ENCODE measurements around the gene CPTP. TPM values are rescaled to one million over a fixed set of nuclear protein-coding genes. Genes with fewer than 3 reads are reported as not detected.
A peak's percentile ranks its signal among the peaks of the same experiment; 100 is the strongest.

The CPTP gene
- total RNA-seq, 1 donor from 2014 or later = 20.4 TPM

DNA sequence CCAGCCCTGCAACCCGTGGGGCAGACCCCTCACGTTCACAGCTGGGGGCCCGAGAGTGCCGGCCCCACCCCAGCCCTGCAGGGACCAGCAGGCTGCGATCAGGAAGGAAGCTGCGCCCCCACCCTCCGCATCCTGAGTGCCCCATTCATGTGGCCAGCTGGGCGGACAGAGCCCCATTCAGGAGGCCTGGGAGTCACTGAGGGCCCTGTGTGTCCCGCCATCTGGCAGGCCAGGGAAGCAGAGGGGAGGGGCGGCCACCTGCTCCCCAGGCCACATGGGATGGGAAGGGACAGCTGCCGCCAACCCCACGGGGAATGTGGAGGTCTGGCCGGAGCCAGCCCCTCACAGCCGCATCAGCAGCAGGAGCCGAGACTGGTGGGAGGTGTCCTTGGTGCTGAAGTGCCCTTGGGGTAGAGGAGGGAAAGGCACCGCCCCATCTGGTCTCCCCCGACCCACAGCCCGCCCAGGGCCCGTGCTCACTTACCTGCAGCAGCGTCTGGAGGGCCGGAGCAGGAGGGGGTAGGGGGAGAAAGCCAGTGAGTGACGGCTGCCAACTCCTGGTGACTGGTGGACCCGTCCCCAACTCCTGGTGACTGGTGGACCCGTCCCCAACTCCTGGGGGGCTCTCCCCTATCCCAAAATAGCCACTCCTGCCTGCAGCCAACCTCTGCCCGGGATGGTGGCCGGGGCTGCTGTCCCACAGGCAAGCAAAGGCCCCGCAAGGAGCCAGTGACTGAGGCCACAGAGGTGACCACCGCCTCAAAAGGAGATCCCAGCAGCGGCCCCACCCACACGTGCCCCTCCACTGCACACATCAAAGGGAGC is 25.5 kb upstream of the CPTP start:
- Histone ChIP-seq H3K36me3 (peaks cover 21% of the 10 kb centered on the region), H3K27ac (no peak overlapping the region), H3K27me3 (ENCODE audit: low read depth) (no peaks in the 10 kb centered on the region), H3K4me3 (no peak overlapping the region), H3K9me3 (no peaks in the 10 kb centered on the region), H3K4me1 (peaks cover 3% of the 10 kb centered on the region)
- ATAC-seq (no peak), DNase-seq (no peak)
- intact Hi-C loops (cut with DNase I) = no loop called here
- no peak for TF ChIP-seq CTCF (IDR thresholded peaks at IDR 0.05)

- no peak for ATAC-seq
- H3K27ac ChIP-seq = no peak overlapping the region
- TF ChIP-seq CTCF (IDR thresholded peaks at IDR 0.05) = no peak
- no peaks in the 10 kb centered on the region for H3K27me3 ChIP-seq (ENCODE audit: low read depth)
- peaks cover 11% of the 10 kb centered on the region for H3K4me1 ChIP-seq
- no peak overlapping the region for H3K4me3 ChIP-seq
- H3K9me3 ChIP-seq = no peaks in the 10 kb centered on the region
- no peak for DNase-seq
- H3K36me3 ChIP-seq = peaks cover 20% of the 10 kb centered on the region
- intact Hi-C loops (cut with DNase I) = no loop called here
Measured at GRCh38 chr1:1299686-1300351, 24.8 kb upstream of the CPTP start.

GRCh38 chr1:1300352-1300739 is 24.3 kb upstream of the CPTP start:
- DNase-seq (no peak), ATAC-seq (no peak)
- H3K36me3 ChIP-seq = peaks cover 15% of the 10 kb centered on the region
- H3K4me1 ChIP-seq = peaks cover 16% of the 10 kb centered on the region
- no peak overlapping the region for H3K4me3 ChIP-seq
- H3K27me3 ChIP-seq (ENCODE audit: low read depth) = no peaks in the 10 kb centered on the region
- no peak for TF ChIP-seq CTCF (IDR thresholded peaks at IDR 0.05)
- intact Hi-C loops (cut with DNase I) = no loop called here
- H3K9me3 ChIP-seq = no peaks in the 10 kb centered on the region
- H3K27ac ChIP-seq = no peak overlapping the region

GRCh38 chr1:1302006-1302430 is 22.6 kb upstream of the CPTP start:
- ATAC-seq = no peak
- H3K4me3 ChIP-seq = no peak overlapping the region
- no peak overlapping the region for H3K27ac ChIP-seq
- peak; percentile 39 for TF ChIP-seq CTCF (IDR thresholded peaks at IDR 0.05)
- H3K9me3 ChIP-seq = no peaks in the 10 kb centered on the region
- peaks cover 7% of the 10 kb centered on the region for H3K36me3 ChIP-seq
- no peaks in the 10 kb centered on the region for H3K27me3 ChIP-seq (ENCODE audit: low read depth)
- peaks cover 33% of the 10 kb centered on the region for H3K4me1 ChIP-seq
- intact Hi-C loops (cut with DNase I) = no loop called here
- DNase-seq = no peak

GRCh38 chr1:1302951-1303509 is 21.6 kb upstream of the CPTP start:
- TF ChIP-seq CTCF (IDR thresholded peaks at IDR 0.05) = no peak

More at GRCh38 chr1:1302951-1303509, 21.6 kb upstream of the CPTP start:
- peaks cover 7% of the 10 kb centered on the region for H3K36me3 ChIP-seq
- peaks cover 34% of the 10 kb centered on the region for H3K4me1 ChIP-seq
- intact Hi-C loops (cut with DNase I) = no loop called here
- ATAC-seq (no peak), DNase-seq (no peak)
- H3K27me3 ChIP-seq (ENCODE audit: low read depth) = no peaks in the 10 kb centered on the region
- no peaks in the 10 kb centered on the region for H3K9me3 ChIP-seq
- no peak overlapping the region for H3K27ac ChIP-seq
- no peak overlapping the region for H3K4me3 ChIP-seq

All from lower lobe of right lung (tissue), 2 donors.